IPS-20b (cell line): ENCODE results near the gene C11orf68.

ENCODE experiments used
- H3K27ac ChIP-seq: one replicate; pipeline ENCODE4 v1.5.1; 2013; ENCODE audit warnings: low read length
- H3K27me3 ChIP-seq: 2 replicates; pipeline ENCODE4 v1.6.1; 2013; ENCODE audit warnings: mild to moderate bottlenecking, low read length, inconsistent platforms; ENCODE audit not compliant: insufficient read depth
- H3K36me3 ChIP-seq: 2 replicates; pipeline ENCODE4 v1.6.1; 2013; ENCODE audit warnings: low read depth, mild to moderate bottlenecking, inconsistent platforms, low read length, moderate library complexity; ENCODE audit not compliant: insufficient read depth
- H3K4me1 ChIP-seq: 2 replicates; pipeline ENCODE4 v1.6.1; 2013; ENCODE audit warnings: mild to moderate bottlenecking, control low read depth, inconsistent platforms, low read length, moderate library complexity; ENCODE audit not compliant: insufficient read depth
- H3K4me3 ChIP-seq: 2 replicates; pipeline ENCODE4 v1.5.1; 2013; ENCODE audit warnings: mild to moderate bottlenecking, low read length, inconsistent platforms
- H3K9ac ChIP-seq: 2 replicates; pipeline ENCODE4 v1.6.1; 2013; ENCODE audit warnings: low read depth, mild to moderate bottlenecking, inconsistent platforms, low read length, moderate library complexity
- H3K9me3 ChIP-seq: 2 replicates; pipeline ENCODE4 v1.6.1; 2013; ENCODE audit warnings: mild to moderate bottlenecking, low read depth, low read length, inconsistent platforms; ENCODE audit not compliant: insufficient read depth

Gene C11orf68

GRCh38 chr11:65941720-65942310, 23.0 kb upstream of the C11orf68 start:
- Histone ChIP-seq H3K27me3 (0 out of 2 replicates have a peak, but pooled peaks cover 4% of the 10 kb centered on the region), H3K27ac (no peak overlapping the region), H3K4me1 (peaks cover 18% of the 10 kb centered on the region; the same call in 1 of the 2 replicates), H3K9ac (no peak overlapping the region), H3K4me3 (no peak overlapping the region), H3K9me3 (no peaks in the 10 kb centered on the region), H3K36me3 (no peaks in the 10 kb centered on the region)

- Histone ChIP-seq H3K27me3 (0 out of 2 replicates have a peak, but pooled peaks cover 4% of the 10 kb centered on the region), H3K9me3 (no peaks in the 10 kb centered on the region), H3K27ac (no peak overlapping the region), H3K36me3 (no peaks in the 10 kb centered on the region), H3K4me3 (no peak overlapping the region), H3K9ac (no peak overlapping the region), H3K4me1 (0 out of 2 replicates have a peak, but pooled peaks cover 3% of the 10 kb centered on the region)
These were observed 18.9 kb upstream of the C11orf68 start for GRCh38 chr11:65937766-65938165.

GRCh38 chr11:65934014-65934413, 15.2 kb upstream of the C11orf68 start:
- H3K27ac ChIP-seq: no peak overlapping the region
- no peak overlapping the region for H3K9ac ChIP-seq
- no peaks in the 10 kb centered on the region for H3K36me3 ChIP-seq
- H3K4me1 ChIP-seq: no peaks in the 10 kb centered on the region; the same call in 1 of the 2 replicates
- H3K9me3 ChIP-seq: no peaks in the 10 kb centered on the region
- no peak overlapping the region for H3K4me3 ChIP-seq
- 0 out of 2 replicates have a peak, but pooled peaks cover 4% of the 10 kb centered on the region for H3K27me3 ChIP-seq

- Histone ChIP-seq H3K27ac (no peak overlapping the region), H3K4me3 (no peak overlapping the region), H3K36me3 (no peaks in the 10 kb centered on the region), H3K9ac (no peak overlapping the region), H3K9me3 (no peaks in the 10 kb centered on the region), H3K27me3 (0 out of 2 replicates have a peak, but pooled peaks cover 2% of the 10 kb centered on the region), H3K4me1 (peaks cover 7% of the 10 kb centered on the region)
These were observed 13.7 kb upstream of the C11orf68 start for GRCh38 chr11:65932558-65932919.

GRCh38 chr11:65931773-65932557, 13.1 kb upstream of the C11orf68 start:
- Histone ChIP-seq H3K4me1 (peaks cover 8% of the 10 kb centered on the region), H3K27ac (no peak overlapping the region), H3K36me3 (no peaks in the 10 kb centered on the region), H3K9ac (no peak overlapping the region), H3K27me3 (no peaks in the 10 kb centered on the region), H3K9me3 (no peaks in the 10 kb centered on the region), H3K4me3 (no peak overlapping the region)

- H3K36me3 ChIP-seq: no peaks in the 10 kb centered on the region
- no peak overlapping the region for H3K27ac ChIP-seq
- H3K9me3 ChIP-seq: no peaks in the 10 kb centered on the region
- H3K9ac ChIP-seq: no peak overlapping the region
- no peak overlapping the region for H3K4me3 ChIP-seq
- H3K27me3 ChIP-seq: no peaks in the 10 kb centered on the region
- peaks cover 8% of the 10 kb centered on the region for H3K4me1 ChIP-seq
These were observed 9.8 kb upstream of the C11orf68 start for GRCh38 chr11:65928667-65929066.

GRCh38 chr11:65927904-65928397, 9.1 kb upstream of the C11orf68 start:
- peak overlapping the region; percentile 45; the same call in 1 of the 2 replicates for H3K9ac ChIP-seq
- H3K27me3 ChIP-seq: no peaks in the 10 kb centered on the region
- no peak overlapping the region for H3K27ac ChIP-seq
- H3K9me3 ChIP-seq: no peaks in the 10 kb centered on the region
- H3K36me3 ChIP-seq: peaks cover 4% of the 10 kb centered on the region; the same call in 1 of the 2 replicates
- H3K4me3 ChIP-seq: no peak overlapping the region
- peaks cover 8% of the 10 kb centered on the region for H3K4me1 ChIP-seq

- Histone ChIP-seq H3K27ac (no peak overlapping the region), H3K4me1 (peaks cover 8% of the 10 kb centered on the region), H3K4me3 (no peak overlapping the region), H3K27me3 (no peaks in the 10 kb centered on the region), H3K36me3 (peaks cover 15% of the 10 kb centered on the region), H3K9ac (no peak overlapping the region), H3K9me3 (no peaks in the 10 kb centered on the region)
These were observed 6.5 kb upstream of the C11orf68 start for GRCh38 chr11:65925397-65925796.

GRCh38 chr11:65922565-65922964, 3.7 kb upstream of the C11orf68 start:
- no peak overlapping the region for H3K9ac ChIP-seq
- no peak overlapping the region for H3K4me3 ChIP-seq
- H3K4me1 ChIP-seq: peaks cover 1% of the 10 kb centered on the region; the same call in 1 of the 2 replicates
- peaks cover 15% of the 10 kb centered on the region for H3K36me3 ChIP-seq
- no peaks in the 10 kb centered on the region for H3K9me3 ChIP-seq
- H3K27me3 ChIP-seq: no peaks in the 10 kb centered on the region
- no peak overlapping the region for H3K27ac ChIP-seq

- Histone ChIP-seq H3K27ac (no peak overlapping the region), H3K27me3 (no peaks in the 10 kb centered on the region), H3K9ac (no peak overlapping the region), H3K4me1 (no peaks in the 10 kb centered on the region), H3K4me3 (no peak overlapping the region), H3K9me3 (no peaks in the 10 kb centered on the region), H3K36me3 (peaks cover 15% of the 10 kb centered on the region)
These were observed 3.0 kb upstream of the C11orf68 start for GRCh38 chr11:65921876-65922275.

- H3K4me3 ChIP-seq: no peak overlapping the region
- no peak overlapping the region for H3K9ac ChIP-seq
- no peaks in the 10 kb centered on the region for H3K4me1 ChIP-seq
- no peak overlapping the region for H3K27ac ChIP-seq
- no peaks in the 10 kb centered on the region for H3K9me3 ChIP-seq
- no peaks in the 10 kb centered on the region for H3K27me3 ChIP-seq
- peaks cover 15% of the 10 kb centered on the region for H3K36me3 ChIP-seq
These were observed 2.2 kb upstream of the C11orf68 start for GRCh38 chr11:65921033-65921555.
